ENCODE data around the gene LGMN.

The LGMN gene

DNA sequence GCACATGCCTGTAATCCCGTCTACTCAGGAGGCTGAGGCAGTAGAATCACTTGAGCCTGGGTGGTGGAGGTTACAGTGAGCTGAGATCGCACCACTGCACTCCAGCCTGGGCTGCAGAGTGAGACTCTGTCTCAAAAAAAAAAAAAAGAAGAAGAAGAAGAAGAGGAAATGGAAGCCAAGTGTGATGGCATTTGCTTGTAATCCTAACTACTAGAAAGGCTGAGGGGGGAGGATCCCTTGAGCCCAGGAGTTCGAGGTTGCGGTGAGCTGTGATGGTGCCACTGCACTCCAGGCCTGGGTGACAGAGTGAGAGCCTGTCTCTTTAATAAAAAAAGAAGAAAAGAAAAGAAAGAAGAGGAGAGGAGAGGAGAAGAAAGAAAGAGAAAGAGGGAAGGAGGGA, 52.1 kb downstream of the LGMN start:
- Histone ChIP-seq H3K79me2 (ENCODE audit: insufficient read depth, low read length) (no peaks in the 10 kb centered on the region), H2AFZ (ENCODE audit: low read depth, low read length, severe bottlenecking) (no peak overlapping the region), H3K27me3 (ENCODE audit: low read length) (no peaks in the 10 kb centered on the region), H3K9me3 (ENCODE audit: insufficient read depth, low read length) (no peaks in the 10 kb centered on the region), H3K4me2 (ENCODE audit: low read depth, low read length, poor library complexity, severe bottlenecking) (no peak overlapping the region), H3F3A (ENCODE audit: insufficient read depth) (no peaks in the 10 kb centered on the region), H3K4me3 (ENCODE audit: insufficient read depth, low read length, poor library complexity, severe bottlenecking) (no peak overlapping the region), H4K20me1 (ENCODE audit: low read depth, low read length) (no peaks in the 10 kb centered on the region), H3K9me2 (replicated peaks; ENCODE audit: insufficient read depth, low read length) (no peaks in the 10 kb centered on the region), H3K36me3 (ENCODE audit: low read length) (no peaks in the 10 kb centered on the region), H3K9ac (ENCODE audit: low read length) (no peak overlapping the region), H3K27ac (ENCODE audit: low read depth, low read length) (no peak overlapping the region)
- TF ChIP-seq, protein P1, sequence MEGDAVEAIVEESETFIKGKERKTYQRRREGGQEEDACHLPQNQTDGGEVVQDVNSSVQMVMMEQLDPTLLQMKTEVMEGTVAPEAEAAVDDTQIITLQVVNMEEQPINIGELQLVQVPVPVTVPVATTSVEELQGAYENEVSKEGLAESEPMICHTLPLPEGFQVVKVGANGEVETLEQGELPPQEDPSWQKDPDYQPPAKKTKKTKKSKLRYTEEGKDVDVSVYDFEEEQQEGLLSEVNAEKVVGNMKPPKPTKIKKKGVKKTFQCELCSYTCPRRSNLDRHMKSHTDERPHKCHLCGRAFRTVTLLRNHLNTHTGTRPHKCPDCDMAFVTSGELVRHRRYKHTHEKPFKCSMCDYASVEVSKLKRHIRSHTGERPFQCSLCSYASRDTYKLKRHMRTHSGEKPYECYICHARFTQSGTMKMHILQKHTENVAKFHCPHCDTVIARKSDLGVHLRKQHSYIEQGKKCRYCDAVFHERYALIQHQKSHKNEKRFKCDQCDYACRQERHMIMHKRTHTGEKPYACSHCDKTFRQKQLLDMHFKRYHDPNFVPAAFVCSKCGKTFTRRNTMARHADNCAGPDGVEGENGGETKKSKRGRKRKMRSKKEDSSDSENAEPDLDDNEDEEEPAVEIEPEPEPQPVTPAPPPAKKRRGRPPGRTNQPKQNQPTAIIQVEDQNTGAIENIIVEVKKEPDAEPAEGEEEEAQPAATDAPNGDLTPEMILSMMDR (IDR thresholded peaks at IDR 0.05; ENCODE audit: insufficient read depth, low read length, poor library complexity, severe bottlenecking): no peak

DNA sequence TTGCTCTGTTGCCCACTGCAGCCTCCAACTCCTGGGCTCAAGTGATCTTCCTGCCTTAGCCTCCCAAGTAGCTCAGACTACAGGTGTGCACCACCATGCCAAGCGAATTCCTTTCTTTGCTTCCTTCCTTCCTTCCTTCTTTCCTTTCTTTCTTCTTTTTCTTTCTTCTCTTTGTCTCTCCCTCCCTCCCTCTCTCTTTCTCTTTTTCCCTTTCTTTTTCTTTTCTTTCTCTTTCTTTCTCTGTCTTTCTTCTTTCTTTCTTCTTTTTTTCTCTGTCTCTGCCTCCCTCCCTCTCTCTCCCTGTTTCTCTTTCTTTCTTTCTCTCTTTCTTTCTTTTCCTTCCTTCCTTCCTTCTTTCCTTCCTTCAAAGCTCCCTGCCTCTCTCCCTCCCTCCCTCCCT, 52.9 kb downstream of the LGMN start:
- Histone ChIP-seq H4K20me1 (ENCODE audit: low read depth, low read length) (no peaks in the 10 kb centered on the region), H3K4me2 (ENCODE audit: low read depth, low read length, poor library complexity, severe bottlenecking) (no peak overlapping the region), H3K27me3 (ENCODE audit: low read length) (no peaks in the 10 kb centered on the region), H2AFZ (ENCODE audit: low read depth, low read length, severe bottlenecking) (no peak overlapping the region), H3K9me2 (replicated peaks; ENCODE audit: insufficient read depth, low read length) (no peaks in the 10 kb centered on the region), H3K36me3 (ENCODE audit: low read length) (no peaks in the 10 kb centered on the region), H3F3A (ENCODE audit: insufficient read depth) (no peaks in the 10 kb centered on the region), H3K79me2 (ENCODE audit: insufficient read depth, low read length) (no peaks in the 10 kb centered on the region), H3K27ac (ENCODE audit: low read depth, low read length) (no peak overlapping the region), H3K9ac (ENCODE audit: low read length) (no peak overlapping the region), H3K4me3 (ENCODE audit: insufficient read depth, low read length, poor library complexity, severe bottlenecking) (no peak overlapping the region), H3K9me3 (ENCODE audit: insufficient read depth, low read length) (no peaks in the 10 kb centered on the region)
- TF ChIP-seq, protein P1 (IDR thresholded peaks at IDR 0.05; ENCODE audit: insufficient read depth, low read length, poor library complexity, severe bottlenecking): no peak
- TF ChIP-seq EZH2phosphoT487 (conservative IDR thresholded peaks at IDR 0.05; ENCODE audit: low read length): no peak

DNA sequence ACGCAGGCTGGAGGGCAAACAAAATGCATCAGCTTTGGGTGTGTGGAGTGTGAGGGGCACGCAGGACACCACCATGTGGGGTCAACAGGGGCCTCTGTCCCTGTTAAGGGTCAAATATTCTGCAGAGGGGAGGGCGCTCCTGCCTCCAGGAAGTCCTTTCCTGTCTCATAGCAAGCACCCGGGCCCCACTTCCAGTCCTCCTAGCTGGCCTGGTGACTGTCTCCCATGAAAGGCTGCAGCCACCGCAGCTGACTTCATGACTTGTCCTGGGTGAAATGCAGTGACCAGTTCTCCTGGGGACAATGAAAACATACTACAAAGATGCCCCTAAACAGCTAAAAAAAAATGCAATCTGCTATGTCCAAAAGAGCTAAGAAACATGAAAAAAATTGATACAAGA, 53.6 kb downstream of the LGMN start:
- H3F3A ChIP-seq (ENCODE audit: insufficient read depth): no peaks in the 10 kb centered on the region
- H3K27me3 ChIP-seq (ENCODE audit: low read length): no peaks in the 10 kb centered on the region
- H2AFZ ChIP-seq (ENCODE audit: low read depth, low read length, severe bottlenecking): no peak overlapping the region
- H3K9me2 ChIP-seq (replicated peaks; ENCODE audit: insufficient read depth, low read length): no peaks in the 10 kb centered on the region
- no peak overlapping the region for H3K4me2 ChIP-seq (ENCODE audit: low read depth, low read length, poor library complexity, severe bottlenecking)
- TF ChIP-seq EZH2phosphoT487 (conservative IDR thresholded peaks at IDR 0.05; ENCODE audit: low read length): no peak
- TF ChIP-seq, protein P1 (IDR thresholded peaks at IDR 0.05; ENCODE audit: insufficient read depth, low read length, poor library complexity, severe bottlenecking): no peak
- H3K36me3 ChIP-seq (ENCODE audit: low read length): no peaks in the 10 kb centered on the region
- no peak overlapping the region for H3K9ac ChIP-seq (ENCODE audit: low read length)
- H4K20me1 ChIP-seq (ENCODE audit: low read depth, low read length): no peaks in the 10 kb centered on the region
- H3K4me3 ChIP-seq (ENCODE audit: insufficient read depth, low read length, poor library complexity, severe bottlenecking): no peak overlapping the region
- H3K79me2 ChIP-seq (ENCODE audit: insufficient read depth, low read length): no peaks in the 10 kb centered on the region
- H3K27ac ChIP-seq (ENCODE audit: low read depth, low read length): no peak overlapping the region
- no peaks in the 10 kb centered on the region for H3K9me3 ChIP-seq (ENCODE audit: insufficient read depth, low read length)
